ENCODE results near the gene TSNAX.

The TSNAX gene

DNA sequence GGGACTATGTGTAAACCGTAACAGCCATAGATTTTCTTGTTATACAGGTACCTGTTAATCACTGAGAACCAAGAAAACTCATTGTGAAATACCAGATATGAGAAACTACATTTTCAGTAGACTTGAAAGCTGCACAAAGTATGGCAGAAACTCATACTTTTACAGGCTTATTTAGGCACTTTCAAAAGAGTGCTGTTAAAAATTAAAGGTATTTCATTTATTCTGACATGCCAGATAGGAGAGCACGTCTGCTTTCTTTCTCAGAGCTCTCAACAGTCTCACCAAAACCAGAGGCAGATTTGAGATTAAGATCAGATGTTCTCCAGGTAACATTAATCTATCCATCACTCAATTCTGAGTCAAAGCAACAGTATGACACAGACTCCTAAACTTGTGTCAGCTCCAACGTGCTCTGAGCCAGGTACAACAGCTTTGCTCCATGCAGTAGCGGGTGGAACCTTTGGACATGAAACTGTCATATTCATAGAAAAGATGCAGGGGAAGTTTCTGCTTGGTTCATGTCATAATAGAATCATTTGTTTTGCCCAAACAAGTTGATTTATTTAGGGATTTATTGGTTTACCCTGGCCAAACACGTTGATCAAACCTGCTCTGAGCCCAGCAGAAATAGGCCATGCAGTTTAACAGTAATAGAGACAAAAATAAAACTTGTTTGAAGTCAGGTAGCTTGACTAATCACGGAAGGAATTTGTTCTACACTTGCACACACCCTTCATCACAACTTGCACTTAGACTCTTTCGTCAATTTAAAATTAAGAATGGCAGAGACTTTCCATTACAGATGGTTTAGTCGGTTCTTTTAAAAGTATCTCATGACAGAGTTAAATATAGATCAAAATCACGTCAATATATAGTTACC is 20.8 kb upstream of the TSNAX start:
- no peak for DNase-seq
- Mint-ChIP-seq H3K27me3 (peaks cover 34% of the 10 kb centered on the region), H3K27ac (no peak overlapping the region), H3K36me3 (ENCODE audit: low read depth) (no peaks in the 10 kb centered on the region), H3K4me1 (ENCODE audit: low read depth) (peaks cover 6% of the 10 kb centered on the region), H3K4me3 (no peak overlapping the region), H3K9me3 (peaks cover 7% of the 10 kb centered on the region)

DNA sequence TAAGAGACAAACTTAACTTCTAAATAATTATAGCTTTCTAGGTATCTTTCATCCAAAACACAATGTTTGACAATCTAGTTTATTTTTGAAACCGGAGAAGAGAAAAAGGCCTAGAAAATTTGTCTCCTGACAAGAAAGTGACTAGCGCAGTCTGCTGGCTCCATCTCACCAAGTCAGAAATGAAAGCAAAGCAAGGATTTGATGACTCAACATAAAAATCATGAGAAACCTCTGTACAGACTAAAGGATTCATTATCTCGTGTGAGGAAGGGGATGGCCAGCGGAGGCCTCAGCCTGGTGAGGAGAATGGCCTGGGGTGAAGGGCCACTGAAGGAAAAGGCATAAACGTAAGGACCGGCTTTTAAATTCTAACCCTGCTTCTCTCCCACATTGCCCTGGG is 20.0 kb upstream of the TSNAX start:
- H3K4me1 Mint-ChIP-seq (ENCODE audit: low read depth): peaks cover 6% of the 10 kb centered on the region
- no peak overlapping the region for H3K4me3 Mint-ChIP-seq
- H3K36me3 Mint-ChIP-seq (ENCODE audit: low read depth): no peaks in the 10 kb centered on the region
- H3K27me3 Mint-ChIP-seq: peaks cover 33% of the 10 kb centered on the region
- DNase-seq: no peak
- H3K9me3 Mint-ChIP-seq: peaks cover 4% of the 10 kb centered on the region
- no peak overlapping the region for H3K27ac Mint-ChIP-seq

DNA sequence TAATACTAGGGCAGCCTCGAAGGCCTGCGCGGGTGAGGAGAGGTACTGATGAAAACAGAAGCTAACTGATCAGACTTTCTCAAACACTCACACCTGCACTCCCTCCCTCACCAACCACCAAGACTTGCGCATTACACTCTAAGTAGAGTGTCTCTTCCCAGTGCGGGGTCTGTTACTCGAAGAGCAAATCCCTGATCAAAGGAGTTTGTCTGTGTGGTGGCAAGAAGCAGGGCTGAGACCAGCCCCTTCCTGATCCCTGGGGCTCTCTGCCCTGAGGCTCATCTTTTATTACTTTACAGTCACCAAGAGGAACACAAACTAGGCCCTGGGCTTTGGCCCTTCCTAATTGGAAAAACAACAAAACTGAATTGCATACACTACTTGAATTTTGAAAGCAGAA is 19.5 kb upstream of the TSNAX start:
- H3K36me3 Mint-ChIP-seq (ENCODE audit: low read depth): no peaks in the 10 kb centered on the region
- H3K27me3 Mint-ChIP-seq: peaks cover 30% of the 10 kb centered on the region
- no peaks in the 10 kb centered on the region for H3K9me3 Mint-ChIP-seq
- H3K27ac Mint-ChIP-seq: no peak overlapping the region
- no peak for DNase-seq
- peaks cover 6% of the 10 kb centered on the region for H3K4me1 Mint-ChIP-seq (ENCODE audit: low read depth)
- H3K4me3 Mint-ChIP-seq: no peak overlapping the region

DNA sequence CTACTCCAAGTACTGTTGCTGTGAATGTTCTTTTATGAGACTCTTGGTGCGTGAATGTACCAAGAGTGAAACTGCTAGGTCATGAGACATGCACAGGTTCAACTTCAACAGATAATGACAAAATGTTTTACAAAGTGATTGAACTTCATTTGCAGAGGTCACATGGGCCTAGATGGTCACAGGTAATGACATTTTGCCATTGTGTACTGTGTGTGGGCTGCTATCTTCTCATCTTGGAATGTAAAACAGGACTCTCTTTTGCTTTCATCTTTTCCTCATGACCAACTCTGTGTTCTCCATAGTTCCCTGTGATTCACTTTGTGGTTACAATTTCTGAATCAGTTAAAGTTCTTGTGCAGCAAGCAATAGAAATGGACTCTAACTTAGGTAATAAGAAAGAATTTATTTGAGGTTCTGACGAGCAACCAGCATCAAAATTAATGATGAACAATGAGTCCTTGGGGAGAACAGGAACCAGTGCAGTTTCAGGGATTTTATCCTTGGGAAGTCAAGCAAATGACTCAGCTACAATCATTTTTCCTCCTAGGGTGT is 16.2 kb upstream of the TSNAX start:
- Mint-ChIP-seq H3K36me3 (ENCODE audit: low read depth) (no peaks in the 10 kb centered on the region), H3K4me3 (no peak overlapping the region), H3K27me3 (peaks cover 15% of the 10 kb centered on the region), H3K4me1 (ENCODE audit: low read depth) (peaks cover 6% of the 10 kb centered on the region), H3K9me3 (no peaks in the 10 kb centered on the region), H3K27ac (no peak overlapping the region)
- no peak for DNase-seq

DNA sequence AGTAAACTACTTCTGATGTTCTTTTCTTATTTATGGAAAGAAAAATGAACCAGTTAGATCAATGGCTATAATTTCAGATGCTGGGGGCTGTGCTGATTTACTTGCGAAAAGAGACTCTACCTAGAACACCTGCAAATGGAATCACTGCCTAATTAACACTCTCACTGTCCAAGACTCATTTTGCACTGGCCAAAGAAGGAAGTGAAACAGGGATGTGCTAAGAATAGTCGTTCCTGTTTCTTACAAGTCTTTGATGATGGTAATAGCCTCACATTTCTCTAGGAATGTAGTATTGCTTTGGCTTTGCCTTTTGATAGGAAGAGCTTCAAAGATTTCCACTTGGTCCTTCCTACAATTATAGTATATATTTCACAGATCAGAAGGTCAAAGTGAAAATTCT is 12.7 kb upstream of the TSNAX start:
- no peak for DNase-seq
- Mint-ChIP-seq H3K4me1 (ENCODE audit: low read depth) (peaks cover 6% of the 10 kb centered on the region), H3K36me3 (ENCODE audit: low read depth) (no peaks in the 10 kb centered on the region), H3K27me3 (peaks cover 12% of the 10 kb centered on the region), H3K4me3 (no peak overlapping the region), H3K9me3 (no peaks in the 10 kb centered on the region), H3K27ac (no peak overlapping the region)

DNA sequence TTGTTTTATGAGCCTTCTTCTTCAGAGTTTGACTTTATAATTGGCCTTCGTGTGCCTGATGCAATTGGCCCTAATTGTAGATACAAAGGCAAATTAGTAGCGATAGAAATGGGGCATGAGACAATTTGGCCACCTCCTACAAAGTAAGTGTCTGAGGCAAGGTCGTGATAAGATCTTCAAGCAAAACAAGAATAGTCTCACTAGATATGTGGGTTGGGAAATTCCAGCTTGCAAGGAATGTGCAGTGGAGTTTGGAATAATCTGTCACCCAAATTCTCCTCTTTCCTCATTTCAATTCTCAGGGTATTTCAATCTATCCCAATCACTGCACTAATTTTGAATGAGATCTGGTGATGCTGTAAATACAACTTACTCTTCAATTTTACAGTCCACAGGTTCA is 11.4 kb upstream of the TSNAX start:
- Mint-ChIP-seq H3K27ac (no peak overlapping the region), H3K4me1 (ENCODE audit: low read depth) (peaks cover 5% of the 10 kb centered on the region), H3K9me3 (no peaks in the 10 kb centered on the region), H3K27me3 (peaks cover 12% of the 10 kb centered on the region), H3K36me3 (ENCODE audit: low read depth) (no peaks in the 10 kb centered on the region), H3K4me3 (no peak overlapping the region)
- no peak for DNase-seq

DNA sequence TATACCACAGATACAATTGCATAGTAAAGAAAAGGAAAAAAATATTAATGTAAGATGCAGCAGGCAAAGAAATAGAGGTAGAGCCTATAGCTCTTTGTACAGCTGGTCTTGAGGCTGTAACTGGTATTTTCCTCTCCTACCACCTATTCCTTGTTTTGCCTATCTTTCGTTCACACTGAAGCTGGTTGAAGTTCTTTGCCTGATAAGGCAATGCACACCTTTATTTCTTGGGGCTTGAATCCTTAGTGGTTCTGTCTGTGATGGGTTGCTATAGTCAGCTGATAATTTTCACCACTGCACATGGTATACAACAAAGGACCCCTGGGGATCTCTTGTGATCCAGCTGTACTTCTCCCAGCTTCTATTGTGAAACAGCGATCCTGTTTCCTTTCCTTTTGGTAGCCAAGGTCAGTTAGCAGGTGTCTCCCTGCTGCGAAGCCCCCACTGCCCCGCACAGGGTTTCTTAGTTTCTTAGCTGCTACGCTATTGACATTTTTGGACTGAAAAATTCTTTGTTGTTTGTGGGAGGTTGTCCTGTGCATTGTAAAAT is 9.9 kb upstream of the TSNAX start:
- no peaks in the 10 kb centered on the region for H3K9me3 Mint-ChIP-seq
- no peaks in the 10 kb centered on the region for H3K36me3 Mint-ChIP-seq (ENCODE audit: low read depth)
- H3K27me3 Mint-ChIP-seq: peaks cover 12% of the 10 kb centered on the region
- H3K27ac Mint-ChIP-seq: no peak overlapping the region
- H3K4me1 Mint-ChIP-seq (ENCODE audit: low read depth): no peaks in the 10 kb centered on the region
- H3K4me3 Mint-ChIP-seq: no peak overlapping the region
- no peak for DNase-seq

DNA sequence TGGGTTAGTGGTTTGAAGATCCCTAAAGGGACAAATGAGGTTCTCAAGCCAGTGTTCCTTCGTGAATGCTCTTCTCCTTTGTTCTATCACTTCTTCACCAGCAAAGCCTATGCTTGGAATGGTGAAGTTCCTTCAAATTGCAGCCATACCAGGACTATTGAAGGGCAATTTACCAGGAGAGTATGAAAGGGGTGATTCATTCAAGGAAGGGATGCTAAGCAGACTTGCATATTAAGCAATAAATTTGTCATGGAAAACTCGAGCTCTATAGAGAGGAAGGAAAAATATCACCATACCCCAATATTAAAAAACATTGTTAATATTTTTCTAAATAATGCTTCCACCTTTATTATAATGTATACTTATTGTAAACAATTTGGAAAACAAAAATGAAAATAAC is 9.3 kb upstream of the TSNAX start:
- Mint-ChIP-seq H3K27ac (no peak overlapping the region), H3K4me1 (ENCODE audit: low read depth) (no peaks in the 10 kb centered on the region), H3K9me3 (no peaks in the 10 kb centered on the region), H3K4me3 (no peak overlapping the region), H3K36me3 (ENCODE audit: low read depth) (no peaks in the 10 kb centered on the region), H3K27me3 (peaks cover 12% of the 10 kb centered on the region)
- DNase-seq: no peak

DNA sequence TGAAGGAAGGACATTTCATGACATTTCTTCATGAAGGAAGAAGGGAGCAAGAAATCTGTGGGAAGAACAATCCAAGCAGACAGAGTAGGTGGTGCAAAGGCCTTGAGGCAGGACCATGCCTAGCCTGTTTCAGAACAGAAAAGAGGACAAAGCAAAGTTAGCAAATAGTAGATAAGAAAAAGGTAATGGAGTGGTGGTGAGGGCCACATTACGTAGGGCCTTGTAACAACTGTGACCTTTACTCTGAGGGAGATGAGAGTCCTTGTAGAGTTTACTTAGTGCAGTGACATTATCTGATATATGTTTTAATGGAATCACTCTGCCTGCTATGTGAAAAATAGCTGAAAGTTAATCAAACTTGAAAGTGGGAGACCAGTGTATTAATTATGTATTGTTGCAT is 6.4 kb upstream of the TSNAX start:
- Mint-ChIP-seq H3K9me3 (no peaks in the 10 kb centered on the region), H3K4me1 (ENCODE audit: low read depth) (peaks cover 5% of the 10 kb centered on the region), H3K4me3 (no peak overlapping the region), H3K27me3 (peaks cover 7% of the 10 kb centered on the region), H3K27ac (no peak overlapping the region), H3K36me3 (ENCODE audit: low read depth) (no peaks in the 10 kb centered on the region)
- no peak for DNase-seq

DNA sequence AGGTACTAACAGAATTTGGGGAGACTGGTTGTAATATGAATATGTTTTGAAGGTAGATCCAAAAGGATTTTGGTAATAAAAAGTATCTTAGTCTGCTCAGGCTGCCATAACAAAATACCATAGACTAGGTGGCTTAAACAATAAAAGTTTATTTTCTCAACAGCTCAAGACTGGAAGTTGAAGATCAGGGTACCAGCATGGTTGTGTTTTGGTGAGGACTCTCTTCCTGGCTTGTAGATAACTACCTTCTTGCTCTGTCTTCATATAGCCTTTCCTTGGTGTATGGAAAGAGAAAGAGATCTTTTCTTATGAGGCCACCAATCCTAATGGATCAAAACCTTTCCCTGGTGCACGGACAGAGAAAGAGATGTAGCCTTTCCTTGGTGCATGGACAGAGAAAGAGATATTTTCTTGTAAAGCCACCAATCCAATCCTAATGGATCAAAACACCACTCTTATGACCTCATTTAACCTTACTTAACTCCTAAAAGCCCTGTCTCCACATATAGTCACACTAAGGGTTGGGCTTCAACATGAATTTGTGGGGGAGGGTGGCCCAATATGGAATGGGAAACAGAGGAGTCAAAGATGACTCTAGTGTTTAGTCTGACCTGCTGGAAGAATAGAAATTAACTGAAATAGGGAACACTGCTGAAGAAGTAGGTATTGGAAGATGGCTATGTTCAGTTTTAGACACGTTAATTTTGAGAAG is 5.4 kb upstream of the TSNAX start:
- no peak for DNase-seq
- H3K4me1 Mint-ChIP-seq (ENCODE audit: low read depth): peaks cover 15% of the 10 kb centered on the region
- peaks cover 1% of the 10 kb centered on the region for H3K36me3 Mint-ChIP-seq (ENCODE audit: low read depth)
- H3K4me3 Mint-ChIP-seq: no peak overlapping the region
- peaks cover 2% of the 10 kb centered on the region for H3K27me3 Mint-ChIP-seq
- H3K27ac Mint-ChIP-seq: no peak overlapping the region
- no peaks in the 10 kb centered on the region for H3K9me3 Mint-ChIP-seq

DNA sequence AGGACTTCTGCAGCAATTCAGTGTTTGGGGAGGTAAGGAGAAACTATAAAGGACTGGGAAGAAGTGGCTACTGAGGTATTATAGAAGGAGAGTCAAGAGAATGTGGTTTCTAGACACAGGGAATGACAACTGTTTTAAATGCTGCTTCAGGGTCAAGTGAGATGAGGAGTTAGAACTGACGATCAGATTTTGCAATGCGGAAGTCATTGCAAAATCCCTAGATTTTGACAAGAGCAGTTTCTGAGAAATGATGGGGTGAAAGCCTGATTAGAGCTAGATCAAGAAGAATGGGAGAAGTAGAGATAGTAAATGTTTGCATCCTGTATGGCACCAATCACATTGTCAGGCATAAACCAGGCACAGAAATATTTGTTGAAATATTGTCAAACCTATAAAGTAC is 4.7 kb upstream of the TSNAX start:
- DNase-seq: no peak
- H3K9me3 Mint-ChIP-seq: no peaks in the 10 kb centered on the region
- H3K27me3 Mint-ChIP-seq: no peaks in the 10 kb centered on the region
- no peak overlapping the region for H3K27ac Mint-ChIP-seq
- peaks cover 18% of the 10 kb centered on the region for H3K4me1 Mint-ChIP-seq (ENCODE audit: low read depth)
- H3K4me3 Mint-ChIP-seq: no peak overlapping the region
- peaks cover 7% of the 10 kb centered on the region for H3K36me3 Mint-ChIP-seq (ENCODE audit: low read depth)

DNA sequence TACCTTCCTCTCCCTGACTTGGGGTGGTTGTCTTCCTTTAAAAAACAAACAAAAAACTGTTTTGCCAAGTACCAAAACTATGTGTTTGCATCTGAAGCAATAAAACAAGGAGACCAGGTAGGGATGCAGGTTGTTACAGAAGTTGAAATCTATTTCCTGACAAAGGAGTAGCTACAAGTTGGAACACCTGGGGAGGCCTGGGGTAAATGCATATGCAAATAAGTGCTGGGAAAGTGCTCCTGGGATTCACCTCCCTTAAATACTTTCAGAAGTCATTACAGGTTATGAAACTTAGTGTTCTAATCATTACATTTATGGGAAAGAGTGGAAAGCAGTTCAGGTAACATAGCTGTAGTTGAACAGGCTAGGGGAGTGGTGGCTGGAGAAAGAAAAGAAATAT is 1.9 kb upstream of the TSNAX start:
- no peak overlapping the region for H3K4me3 Mint-ChIP-seq
- H3K27ac Mint-ChIP-seq: no peak overlapping the region
- H3K36me3 Mint-ChIP-seq (ENCODE audit: low read depth): peaks cover 28% of the 10 kb centered on the region
- DNase-seq: no peak
- H3K9me3 Mint-ChIP-seq: no peaks in the 10 kb centered on the region
- H3K4me1 Mint-ChIP-seq (ENCODE audit: low read depth): peaks cover 38% of the 10 kb centered on the region
- no peaks in the 10 kb centered on the region for H3K27me3 Mint-ChIP-seq

DNA sequence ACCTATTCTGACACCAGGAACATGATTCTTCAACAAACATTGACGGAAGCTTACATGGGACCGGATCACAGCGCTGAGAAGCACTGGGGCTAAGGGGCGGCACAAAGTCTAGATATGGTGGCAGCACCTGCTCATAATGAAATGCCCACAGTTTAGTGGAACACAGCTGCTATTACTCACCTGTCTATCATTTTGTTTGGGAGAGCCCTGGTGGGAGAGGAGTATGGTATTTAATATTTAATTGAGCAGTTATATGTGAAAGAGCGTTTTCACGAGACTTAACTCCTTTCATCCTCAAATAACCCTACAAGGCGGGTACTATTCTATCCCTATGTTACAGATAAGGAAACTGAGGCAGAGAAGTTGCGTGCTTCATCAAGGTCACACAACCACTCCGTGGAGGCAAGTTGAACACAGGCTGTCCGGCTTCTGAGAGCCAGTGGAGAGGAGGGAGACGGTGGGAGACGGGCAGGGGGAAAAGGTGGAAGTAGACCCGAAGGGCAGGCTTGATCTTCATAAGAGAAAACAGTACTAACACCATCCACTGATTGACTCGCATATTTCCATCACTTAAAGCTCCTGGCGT is 790 bp upstream of the TSNAX start:
- no peaks in the 10 kb centered on the region for H3K27me3 Mint-ChIP-seq
- peak overlapping the region; percentile 97 for H3K4me3 Mint-ChIP-seq
- peaks cover 36% of the 10 kb centered on the region for H3K36me3 Mint-ChIP-seq (ENCODE audit: low read depth)
- peak overlapping the region; percentile 100 for H3K27ac Mint-ChIP-seq
- H3K9me3 Mint-ChIP-seq: no peaks in the 10 kb centered on the region
- no peak for DNase-seq
- H3K4me1 Mint-ChIP-seq (ENCODE audit: low read depth): peaks cover 45% of the 10 kb centered on the region

DNA sequence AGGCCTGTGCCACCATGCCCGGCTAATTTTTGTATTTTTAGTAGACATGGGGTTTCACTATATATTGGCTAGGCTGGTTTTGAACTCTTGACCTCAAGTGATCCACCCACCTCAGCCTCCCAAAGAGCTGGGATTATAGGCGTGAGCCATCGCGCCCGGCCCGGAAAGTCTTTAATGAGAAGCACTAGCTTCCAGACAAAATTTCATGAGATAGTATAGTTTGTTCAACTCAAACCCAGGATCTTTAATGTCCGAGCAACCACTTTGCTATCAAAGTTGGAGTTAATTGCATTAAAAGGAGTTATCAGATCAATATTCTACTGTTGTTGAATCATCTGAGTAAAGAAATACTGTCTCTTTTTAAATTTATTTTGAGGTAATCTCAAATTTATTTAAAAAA is 4.8 kb downstream of the TSNAX start:
- Mint-ChIP-seq H3K27me3 (no peaks in the 10 kb centered on the region), H3K4me3 (no peak overlapping the region), H3K4me1 (ENCODE audit: low read depth) (peaks cover 50% of the 10 kb centered on the region), H3K9me3 (no peaks in the 10 kb centered on the region), H3K36me3 (ENCODE audit: low read depth) (peaks cover 78% of the 10 kb centered on the region), H3K27ac (no peak overlapping the region)
- no peak for DNase-seq
